ENCODE results near the gene HOXB3.

HOXB3 gene

GRCh38 chr17:48589831-48590606 is at the start of gene HOXB3:
Gene HOXB3 (minus strand): TSS chr17:48590241. CDS start chr17:48552474, 37,767 bp downstream.
- H3K4me3 Mint-ChIP-seq = peak within 1 kb of the TSS; percentile 46 to 68
- no peaks in the 10 kb centered on the region for H3K9me3 Mint-ChIP-seq
- peak within 1 kb of the TSS; percentile 62 for H3K27ac Mint-ChIP-seq
- peaks cover 4% of the 10 kb centered on the region in 2 donors for H3K36me3 Mint-ChIP-seq
- ATAC-seq (replicated peaks) (no peak), DNase-seq (no peak)
- H3K27me3 Mint-ChIP-seq = peaks cover 90 to 97% of the 10 kb centered on the region in 2 donors
- peaks cover 35 to 61% of the 10 kb centered on the region in 2 donors for H3K4me1 Mint-ChIP-seq

- Mint-ChIP-seq H3K36me3 (peaks cover 2 to 7% of the 10 kb centered on the region in 2 donors), H3K4me3 (no peak overlapping the region), H3K9me3 (no peaks in the 10 kb centered on the region), H3K27me3 (peaks cover 79 to 81% of the 10 kb centered on the region in 2 donors), H3K4me1 (peaks cover 14 to 28% of the 10 kb centered on the region in 2 donors), H3K27ac (no peak overlapping the region)
- DNase-seq = no peak
- ATAC-seq (replicated peaks) = no peak
Observed at GRCh38 chr17:48639136-48639535, 49.1 kb upstream of the HOXB3 start.

- Mint-ChIP-seq H3K4me3 (no peak overlapping the region), H3K27ac (no peak overlapping the region), H3K27me3 (peaks cover 79 to 82% of the 10 kb centered on the region in 2 donors), H3K4me1 (peaks cover 14 to 25% of the 10 kb centered on the region in 2 donors), H3K9me3 (no peaks in the 10 kb centered on the region), H3K36me3 (peaks cover 2 to 7% of the 10 kb centered on the region in 2 donors)
- ATAC-seq (replicated peaks) (no peak), DNase-seq (no peak)
Observed at GRCh38 chr17:48637323-48638260, 47.6 kb upstream of the HOXB3 start.

GRCh38 chr17:48636177-48637018 is 46.4 kb upstream of the HOXB3 start:
- peak; percentile 65 to 82 for ATAC-seq (replicated peaks)
- Mint-ChIP-seq H3K9me3 (no peaks in the 10 kb centered on the region), H3K27ac (peak overlapping the region; percentile 71), H3K4me3 (peak overlapping the region in 1 of 2 donors; percentile 25), H3K27me3 (peaks cover 77 to 82% of the 10 kb centered on the region in 2 donors), H3K36me3 (peaks cover 2% of the 10 kb centered on the region in 2 donors), H3K4me1 (peaks cover 6 to 13% of the 10 kb centered on the region in 2 donors)
- DNase-seq = peak; percentile 59

- peak overlapping the region; percentile 42 for H3K27ac Mint-ChIP-seq
- H3K36me3 Mint-ChIP-seq = peaks cover 0 to 2% of the 10 kb centered on the region in 2 donors
- H3K4me3 Mint-ChIP-seq = peak overlapping the region in 1 of 2 donors; percentile 75
- H3K27me3 Mint-ChIP-seq = peaks cover 81 to 87% of the 10 kb centered on the region in 2 donors
- H3K4me1 Mint-ChIP-seq = peaks cover 3 to 10% of the 10 kb centered on the region in 2 donors
- no peaks in the 10 kb centered on the region for H3K9me3 Mint-ChIP-seq
- ATAC-seq (replicated peaks) (no peak), DNase-seq (no peak)
Observed at GRCh38 chr17:48634493-48635208, 44.6 kb upstream of the HOXB3 start.

- H3K27ac Mint-ChIP-seq = no peak overlapping the region
- DNase-seq (no peak), ATAC-seq (replicated peaks) (no peak)
- H3K9me3 Mint-ChIP-seq = no peaks in the 10 kb centered on the region
- no peak overlapping the region for H3K4me3 Mint-ChIP-seq
- peaks cover 0 to 2% of the 10 kb centered on the region in 2 donors for H3K36me3 Mint-ChIP-seq
- peaks cover 3 to 10% of the 10 kb centered on the region in 2 donors for H3K4me1 Mint-ChIP-seq
- peaks cover 86 to 97% of the 10 kb centered on the region in 2 donors for H3K27me3 Mint-ChIP-seq
Observed at GRCh38 chr17:48633266-48633677, 43.2 kb upstream of the HOXB3 start.

GRCh38 chr17:48632579-48633265 is 42.7 kb upstream of the HOXB3 start:
- ATAC-seq (replicated peaks) = no peak
- no peaks in the 10 kb centered on the region for H3K9me3 Mint-ChIP-seq
- H3K27me3 Mint-ChIP-seq = peaks cover 88 to 97% of the 10 kb centered on the region in 2 donors
- H3K4me1 Mint-ChIP-seq = peaks cover 3 to 10% of the 10 kb centered on the region in 2 donors
- no peak overlapping the region for H3K27ac Mint-ChIP-seq
- no peak for DNase-seq
- peak overlapping the region; percentile 3 to 31 for H3K4me3 Mint-ChIP-seq
- peaks cover 0 to 2% of the 10 kb centered on the region in 2 donors for H3K36me3 Mint-ChIP-seq

- Mint-ChIP-seq H3K4me1 (peaks cover 3 to 11% of the 10 kb centered on the region in 2 donors), H3K9me3 (no peaks in the 10 kb centered on the region), H3K27ac (no peak overlapping the region), H3K27me3 (peaks cover 84 to 97% of the 10 kb centered on the region in 2 donors), H3K4me3 (no peak overlapping the region), H3K36me3 (peaks cover 0 to 2% of the 10 kb centered on the region in 2 donors)
- ATAC-seq (replicated peaks) (no peak), DNase-seq (no peak)
Observed at GRCh38 chr17:48631693-48632578, 41.9 kb upstream of the HOXB3 start.

GRCh38 chr17:48630925-48631692 is 41.1 kb upstream of the HOXB3 start:
- ATAC-seq (replicated peaks) (no peak), DNase-seq (no peak)
- Mint-ChIP-seq H3K27me3 (peaks cover 87 to 97% of the 10 kb centered on the region in 2 donors), H3K36me3 (no peaks in the 10 kb centered on the region), H3K27ac (no peak overlapping the region), H3K4me3 (no peak overlapping the region), H3K9me3 (no peaks in the 10 kb centered on the region), H3K4me1 (peaks cover 5 to 11% of the 10 kb centered on the region in 2 donors)

GRCh38 chr17:48630009-48630924 is 40.2 kb upstream of the HOXB3 start:
- no peak for ATAC-seq (replicated peaks)
- no peaks in the 10 kb centered on the region for H3K36me3 Mint-ChIP-seq
- no peak overlapping the region for H3K27ac Mint-ChIP-seq
- H3K4me3 Mint-ChIP-seq = no peak overlapping the region
- peaks cover 9 to 19% of the 10 kb centered on the region in 2 donors for H3K4me1 Mint-ChIP-seq
- H3K27me3 Mint-ChIP-seq = peaks cover 85 to 97% of the 10 kb centered on the region in 2 donors
- no peak for DNase-seq
- H3K9me3 Mint-ChIP-seq = no peaks in the 10 kb centered on the region

GRCh38 chr17:48629411-48629759 is 39.3 kb upstream of the HOXB3 start:
- ATAC-seq (replicated peaks) (no peak), DNase-seq (no peak)
- H3K4me1 Mint-ChIP-seq = peaks cover 9 to 19% of the 10 kb centered on the region in 2 donors
- H3K27ac Mint-ChIP-seq = no peak overlapping the region
- no peaks in the 10 kb centered on the region for H3K9me3 Mint-ChIP-seq
- peaks cover 78 to 92% of the 10 kb centered on the region in 2 donors for H3K27me3 Mint-ChIP-seq
- no peaks in the 10 kb centered on the region for H3K36me3 Mint-ChIP-seq
- no peak overlapping the region for H3K4me3 Mint-ChIP-seq
